Keratinocyte (primary cell): ENCODE results near the gene ANG. TPM values are rescaled to one million over a fixed set of nuclear protein-coding genes. Genes with fewer than 3 reads are reported as not detected.

ENCODE experiments used
- DNase-seq: peaks from one replicate; pipeline ENCODE4 v3.0.0-alpha.2; 2011; ENCODE audit warnings: low read depth, missing footprints, low spot score
- FAIRE-seq: peaks from 2 replicates; lab custom pipeline; 2011; peaks lifted over from hg19 to GRCh38; lab: Jason Lieb, UNC
- H2AFZ ChIP-seq: 2 replicates; pipeline ENCODE4 v1.6.0; 2012; ENCODE audit warnings: low read length, control low read depth, inconsistent platforms; ENCODE audit not compliant: control insufficient read depth
- H3K27ac ChIP-seq: 2 replicates; pipeline ENCODE4 v1.5.1; 2011; ENCODE audit warnings: low read length; ENCODE audit not compliant: control insufficient read depth, insufficient read depth
- H3K27me3 ChIP-seq: 3 replicates; pipeline ENCODE4 v1.6.0; 2011; ENCODE audit warnings: low read length; ENCODE audit not compliant: control insufficient read depth, insufficient read depth; ENCODE audit errors: extremely low read depth
- H3K36me3 ChIP-seq, 2 experiments: 2 replicates in 1 of 2; 3 replicates in 1 of 2; pipeline ENCODE4 v1.5.1; 2011; ENCODE audit warnings: low read length in 2 of 2, mild to moderate bottlenecking in 1 of 2; ENCODE audit not compliant: control insufficient read depth in 2 of 2, insufficient read depth in 2 of 2; ENCODE audit errors: extremely low read depth in 1 of 2
- H3K4me1 ChIP-seq: 3 replicates; pipeline ENCODE4 v1.5.1; 2011; ENCODE audit warnings: low read length; ENCODE audit not compliant: control insufficient read depth, insufficient read depth; ENCODE audit errors: extremely low read depth
- H3K4me2 ChIP-seq: 3 replicates; pipeline ENCODE4 v1.6.0; 2011; ENCODE audit warnings: low read depth, low read length; ENCODE audit not compliant: control insufficient read depth, insufficient read depth; ENCODE audit errors: extremely low read depth
- H3K4me3 ChIP-seq, 3 experiments: fragments of 200-600 bp in 1 of 3; sonication (generic) in 1 of 3; 2 replicates in 2 of 3; 3 replicates in 1 of 3; pipeline ENCODE4 v1.5.1; 2011 to 2016; ENCODE audit warnings: low read length in 3 of 3, mild to moderate bottlenecking in 3 of 3, control low read depth in 2 of 3, inconsistent platforms in 1 of 3, low read depth in 1 of 3, mixed read lengths in 1 of 3, mixed run types in 1 of 3, moderate library complexity in 1 of 3; ENCODE audit not compliant: control insufficient read depth in 2 of 3, insufficient read depth in 2 of 3; ENCODE audit errors: extremely low read depth in 1 of 3
- H3K79me2 ChIP-seq: 2 replicates; pipeline ENCODE4 v1.6.0; 2012; ENCODE audit warnings: low read length; ENCODE audit not compliant: control insufficient read depth, insufficient read depth
- H3K9ac ChIP-seq: 3 replicates; pipeline ENCODE4 v1.6.0; 2011; ENCODE audit warnings: low read length; ENCODE audit not compliant: control insufficient read depth, insufficient read depth; ENCODE audit errors: extremely low read depth
- H3K9me1 ChIP-seq: 3 replicates; pipeline ENCODE4 v1.6.0; 2011; ENCODE audit warnings: low read length; ENCODE audit not compliant: control insufficient read depth, insufficient read depth; ENCODE audit errors: extremely low read depth
- H3K9me3 ChIP-seq: 2 replicates; pipeline ENCODE4 v1.5.1; 2012; ENCODE audit warnings: low read depth, low read length; ENCODE audit not compliant: control insufficient read depth
- H4K20me1 ChIP-seq: 3 replicates; pipeline ENCODE4 v1.6.0; 2011; ENCODE audit warnings: low read length; ENCODE audit not compliant: control insufficient read depth, insufficient read depth; ENCODE audit errors: extremely low read depth
- EZH2 ChIP-seq: IDR thresholded peaks from one replicate; pipeline ENCODE4 v1.6.1; 2012; ENCODE audit warnings: inconsistent platforms, mild to moderate bottlenecking, low read length, moderate library complexity
- dilution Hi-C: fragments of 300-500 bp; cut with MboI; formaldehyde crosslinking; loops from one replicate; pipeline ENCODE4 v1.7.0; 2020; ENCODE audit warnings: low sequenced_read_pairs; ENCODE audit not compliant: extremely low pct_ligation_motif_present
- polyA plus RNA-seq, 5 experiments: library from polyadenylated mRNA; depleted of rRNA in 3 of 5; stranded (reverse) in 3 of 5; stranded (forward) in 1 of 5; unstranded in 1 of 5; fragments of >200 nt; gene quantifications; 1 replicate in 1 of 5; 2 replicates in 3 of 5; 3 replicates in 1 of 5; pipeline versions ENCODE4 v1.2.1 to v1.2.3, GENCODE V29; 2011 to 2012; ENCODE audit warnings: missing spikeins in 2 of 5, low read depth in 1 of 5, low replicate concordance in 1 of 5
- TF ChIP-seq, protein P1 (sequence below), 3 experiments: IDR thresholded peaks in 1 of 3; conservative IDR thresholded peaks in 1 of 3; optimal IDR thresholded peaks in 1 of 3; 2 replicates in 2 of 3; 3 replicates in 1 of 3; pipeline versions ENCODE3 to v1.5.1; 2011; ENCODE audit warnings: low read length in 3 of 3, mild to moderate bottlenecking in 3 of 3, moderate library complexity in 2 of 3, control low read depth in 1 of 3, inconsistent platforms in 1 of 3; ENCODE audit not compliant: insufficient read depth in 2 of 3; ENCODE audit errors: extremely low read depth in 1 of 3

The ANG gene
- polyA plus RNA-seq, 1 donor (not counting 4 experiments of a cell fraction or from before 2014, with no cell fraction given) = 4.0 TPM

DNA sequence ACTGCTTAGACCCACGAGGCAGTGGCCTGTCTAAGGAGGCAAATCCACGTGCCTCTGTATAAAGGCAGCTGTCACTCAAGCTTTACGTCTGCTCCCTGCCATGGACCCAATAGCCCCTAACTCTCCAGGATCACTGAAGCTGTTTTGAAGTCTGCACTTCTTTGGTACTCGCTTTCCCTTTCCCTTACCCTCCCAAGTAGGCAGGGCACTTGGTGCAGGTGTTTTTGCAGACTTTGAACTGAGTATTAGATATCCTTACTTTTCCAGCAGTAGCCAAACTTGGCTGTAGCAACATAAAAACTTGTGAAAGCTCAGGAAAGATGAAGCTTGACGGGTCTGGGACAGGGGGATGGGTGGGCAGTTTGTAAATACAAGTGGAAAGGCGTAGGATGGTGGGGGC is 29.2 kb upstream of the ANG start:
- dilution Hi-C loops = no loop called here
- Histone ChIP-seq H3K27me3 (peaks cover 6% of the 10 kb centered on the region), H3K4me1 (no peaks in the 10 kb centered on the region), H3K27ac (no peak overlapping the region), H3K9me3 (no peaks in the 10 kb centered on the region), H3K79me2 (no peaks in the 10 kb centered on the region), H3K4me3 (no peak overlapping the region), H3K9me1 (no peaks in the 10 kb centered on the region), H3K9ac (no peak overlapping the region), H4K20me1 (no peaks in the 10 kb centered on the region), H2AFZ (no peak overlapping the region), H3K36me3 (no peaks in the 10 kb centered on the region), H3K4me2 (no peak overlapping the region)
- no peak for TF ChIP-seq EZH2
- TF ChIP-seq, protein P1, sequence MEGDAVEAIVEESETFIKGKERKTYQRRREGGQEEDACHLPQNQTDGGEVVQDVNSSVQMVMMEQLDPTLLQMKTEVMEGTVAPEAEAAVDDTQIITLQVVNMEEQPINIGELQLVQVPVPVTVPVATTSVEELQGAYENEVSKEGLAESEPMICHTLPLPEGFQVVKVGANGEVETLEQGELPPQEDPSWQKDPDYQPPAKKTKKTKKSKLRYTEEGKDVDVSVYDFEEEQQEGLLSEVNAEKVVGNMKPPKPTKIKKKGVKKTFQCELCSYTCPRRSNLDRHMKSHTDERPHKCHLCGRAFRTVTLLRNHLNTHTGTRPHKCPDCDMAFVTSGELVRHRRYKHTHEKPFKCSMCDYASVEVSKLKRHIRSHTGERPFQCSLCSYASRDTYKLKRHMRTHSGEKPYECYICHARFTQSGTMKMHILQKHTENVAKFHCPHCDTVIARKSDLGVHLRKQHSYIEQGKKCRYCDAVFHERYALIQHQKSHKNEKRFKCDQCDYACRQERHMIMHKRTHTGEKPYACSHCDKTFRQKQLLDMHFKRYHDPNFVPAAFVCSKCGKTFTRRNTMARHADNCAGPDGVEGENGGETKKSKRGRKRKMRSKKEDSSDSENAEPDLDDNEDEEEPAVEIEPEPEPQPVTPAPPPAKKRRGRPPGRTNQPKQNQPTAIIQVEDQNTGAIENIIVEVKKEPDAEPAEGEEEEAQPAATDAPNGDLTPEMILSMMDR (optimal IDR thresholded peaks at IDR 0.05 in 1 of 3, IDR thresholded peaks at IDR 0.05 in 1 of 3, conservative IDR thresholded peaks at IDR 0.05 in 1 of 3; ENCODE audit: extremely low read depth in 1 of 3, insufficient read depth in 2 of 3, low read length in 3 of 3) = no peak
- FAIRE-seq (no peak), DNase-seq (no peak)

DNA sequence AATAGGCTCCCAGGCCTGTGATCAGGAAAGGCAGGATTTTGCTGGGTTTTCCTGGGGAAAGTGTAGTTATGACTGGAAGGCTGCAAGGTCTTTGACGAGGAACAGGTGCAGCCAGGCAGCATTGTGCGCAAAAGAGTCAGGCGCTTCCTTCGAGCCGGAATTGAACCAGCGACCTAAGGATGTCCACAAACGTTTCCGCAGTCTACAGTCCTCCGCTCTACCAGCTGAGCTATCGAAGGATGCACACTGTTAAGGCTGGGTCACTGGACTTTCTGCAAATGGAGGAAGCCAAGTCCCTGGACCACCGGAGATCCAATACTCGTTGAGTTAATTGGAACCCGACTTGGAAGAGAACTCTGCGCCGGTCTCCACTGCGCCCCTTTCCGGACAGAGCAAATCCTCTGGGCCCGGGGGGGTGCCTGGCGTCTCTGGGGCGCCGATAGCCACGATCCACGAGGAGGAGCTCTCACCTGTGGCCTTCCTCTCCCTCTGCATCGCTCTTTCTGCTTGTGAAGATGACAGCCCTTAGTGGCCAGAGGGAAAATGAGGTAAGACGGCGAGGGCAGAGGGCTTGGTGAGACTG is 28.7 kb upstream of the ANG start:
- TF ChIP-seq, protein P1 (optimal IDR thresholded peaks at IDR 0.05 in 1 of 3, IDR thresholded peaks at IDR 0.05 in 1 of 3, conservative IDR thresholded peaks at IDR 0.05 in 1 of 3; ENCODE audit: extremely low read depth in 1 of 3, insufficient read depth in 2 of 3, low read length in 3 of 3) = no peak
- no peak for TF ChIP-seq EZH2
- Histone ChIP-seq H3K9ac (no peak overlapping the region), H3K4me3 (no peak overlapping the region), H4K20me1 (no peaks in the 10 kb centered on the region), H3K27me3 (peaks cover 6% of the 10 kb centered on the region), H3K4me2 (no peak overlapping the region), H3K9me3 (no peaks in the 10 kb centered on the region), H3K4me1 (no peaks in the 10 kb centered on the region), H3K27ac (no peak overlapping the region), H3K9me1 (no peaks in the 10 kb centered on the region), H3K36me3 (no peaks in the 10 kb centered on the region), H2AFZ (no peak overlapping the region), H3K79me2 (no peaks in the 10 kb centered on the region)
- DNase-seq (no peak), FAIRE-seq (no peak)
- dilution Hi-C loops = no loop called here
